Islet precursor cell (in vitro differentiated cells): ENCODE results near the gene MPC2.
A peak's percentile ranks its signal among the peaks of the same experiment; 100 is the strongest.
"Not testable (repeated sequence)": the region's sequence is repeated elsewhere in the genome, so short reads cannot be mapped to it uniquely, and the experiment has no call there.

Experiments used
- DNase-seq: peaks from one replicate; pipeline ENCODE4 v3.0.0-alpha.2; 2018

Gene MPC2

GRCh38 chr1:167934426-167935215, 2.3 kb downstream of the MPC2 start:
- DNase-seq, result no peak

- DNase-seq, result no peak
Measured at GRCh38 chr1:167933788-167934187, 3.1 kb downstream of the MPC2 start.

GRCh38 chr1:167929725-167930124, 7.1 kb downstream of the MPC2 start:
- no peak for DNase-seq

DNA sequence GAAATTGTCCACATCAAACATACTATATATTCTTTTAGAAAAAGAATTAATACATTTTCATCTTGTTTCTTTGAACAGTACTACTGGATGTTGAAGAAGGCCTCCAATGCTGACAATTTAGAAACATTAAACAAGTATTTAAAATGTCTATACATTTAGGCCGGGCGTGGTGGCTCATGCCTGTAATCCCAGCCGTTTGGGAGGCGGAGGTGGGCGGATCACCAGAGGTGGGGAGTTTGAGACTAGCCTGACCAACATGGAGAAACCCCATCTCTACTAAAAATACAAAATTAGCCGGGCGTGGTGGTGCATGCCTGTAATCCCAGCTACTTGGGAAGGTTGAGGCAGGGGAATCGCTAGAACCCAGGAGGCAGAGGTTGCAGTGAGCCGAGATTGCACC, 8.0 kb downstream of the MPC2 start:
- not testable (repeated sequence) for DNase-seq

DNA sequence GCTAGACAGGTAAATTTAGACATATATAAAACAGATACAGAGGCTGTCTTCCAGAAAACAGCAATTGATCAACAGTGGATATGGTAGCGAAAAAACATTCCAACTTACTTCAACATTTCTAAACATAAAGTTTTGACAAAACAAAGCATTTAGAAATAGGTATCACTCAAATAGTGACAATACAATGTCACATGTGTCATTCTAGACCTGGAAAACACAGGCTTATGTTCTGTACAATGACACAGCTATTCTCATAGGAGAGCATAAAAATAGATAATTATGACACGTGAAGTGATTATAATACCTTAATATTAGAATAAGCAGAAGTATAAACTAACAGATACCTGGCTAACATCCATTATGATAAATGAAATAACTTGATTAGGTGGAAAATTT, 8.4 kb downstream of the MPC2 start:
- no peak for DNase-seq

DNA sequence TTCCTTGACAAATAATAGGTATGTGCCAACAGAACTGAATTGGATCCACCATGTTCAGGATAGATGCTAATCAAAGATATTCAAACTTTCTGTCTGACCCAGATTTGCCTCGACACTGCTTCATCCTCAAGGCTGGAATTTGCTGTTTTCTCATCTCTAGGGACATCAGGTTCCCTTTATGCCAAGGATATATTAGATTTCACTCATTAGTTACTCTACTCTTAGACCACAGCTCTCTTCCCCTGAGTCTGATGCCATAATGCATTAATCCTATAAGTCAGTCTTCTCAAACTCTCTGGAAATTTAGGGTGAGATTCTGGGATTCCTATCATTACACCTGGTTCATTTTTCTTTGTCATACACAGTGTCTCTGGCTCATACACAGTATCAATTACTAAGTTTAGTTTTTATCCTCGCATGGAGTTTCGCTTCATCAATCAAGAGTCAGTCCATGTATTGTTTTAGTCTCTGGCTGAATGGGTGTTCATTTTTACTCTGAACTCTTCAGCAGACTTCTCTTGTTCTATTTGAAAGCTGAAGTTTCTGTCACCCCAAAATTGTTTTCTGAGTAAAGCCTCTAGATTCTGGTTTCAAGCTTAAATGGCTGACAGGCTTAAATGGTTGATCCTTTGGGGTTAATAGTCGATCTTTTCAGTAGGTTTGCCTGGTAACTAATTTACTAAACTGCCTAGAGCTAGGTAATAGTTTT, 9.7 kb downstream of the MPC2 start:
- no peak for DNase-seq

- peak; percentile 53 for DNase-seq
Measured at GRCh38 chr1:167926486-167926997, 10.3 kb downstream of the MPC2 start.

DNA sequence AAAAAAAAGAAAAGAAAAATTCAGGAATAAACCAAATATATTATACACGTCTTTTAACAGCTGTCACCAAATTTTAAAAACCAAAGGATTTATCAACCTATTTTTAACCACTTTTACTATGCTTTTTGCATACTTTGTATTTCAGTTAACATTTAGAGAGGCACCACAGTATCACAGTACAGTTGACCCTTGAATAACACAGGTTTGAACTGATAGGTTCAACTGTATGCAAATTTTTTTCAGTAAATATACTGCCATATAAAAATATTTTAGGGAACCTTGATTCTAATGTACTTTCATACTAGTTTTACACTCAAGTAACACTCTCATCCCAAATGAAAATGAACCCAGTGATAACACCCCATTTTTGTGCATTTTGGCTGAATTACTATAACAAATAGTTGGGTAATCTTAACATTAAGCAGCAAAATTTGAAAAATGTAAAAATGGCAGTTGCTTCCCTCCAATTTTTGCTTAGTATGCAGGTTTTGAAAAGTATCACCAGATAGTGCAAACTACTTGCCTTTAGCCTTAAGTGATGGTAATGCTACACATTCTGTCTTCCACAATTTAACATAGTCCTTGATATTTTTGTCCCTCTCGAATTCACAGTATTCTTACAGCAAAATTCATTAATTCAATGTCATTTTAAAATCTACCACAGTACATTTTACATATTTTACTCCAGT, 12.2 kb downstream of the MPC2 start:
- DNase-seq, result no peak

DNA sequence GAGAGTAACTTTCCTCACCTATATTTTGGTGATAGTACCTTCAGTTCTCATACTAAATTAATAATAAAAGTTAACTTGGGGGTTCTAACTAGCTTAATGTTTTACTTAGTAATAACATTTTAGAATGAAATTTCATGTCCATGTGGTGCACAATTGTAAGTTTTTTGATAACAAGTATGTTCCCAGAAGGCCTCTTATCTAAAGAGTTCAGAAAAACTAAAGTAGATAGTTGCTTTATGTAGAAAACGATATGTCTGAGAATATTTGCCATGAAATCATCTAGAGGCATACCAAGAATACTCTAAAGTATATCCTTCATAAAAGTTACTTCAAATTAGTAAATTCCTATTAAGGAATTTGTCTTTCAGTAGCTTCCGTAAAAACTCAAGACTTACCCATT, 12.8 kb downstream of the MPC2 start:
- DNase-seq, result no peak

DNA sequence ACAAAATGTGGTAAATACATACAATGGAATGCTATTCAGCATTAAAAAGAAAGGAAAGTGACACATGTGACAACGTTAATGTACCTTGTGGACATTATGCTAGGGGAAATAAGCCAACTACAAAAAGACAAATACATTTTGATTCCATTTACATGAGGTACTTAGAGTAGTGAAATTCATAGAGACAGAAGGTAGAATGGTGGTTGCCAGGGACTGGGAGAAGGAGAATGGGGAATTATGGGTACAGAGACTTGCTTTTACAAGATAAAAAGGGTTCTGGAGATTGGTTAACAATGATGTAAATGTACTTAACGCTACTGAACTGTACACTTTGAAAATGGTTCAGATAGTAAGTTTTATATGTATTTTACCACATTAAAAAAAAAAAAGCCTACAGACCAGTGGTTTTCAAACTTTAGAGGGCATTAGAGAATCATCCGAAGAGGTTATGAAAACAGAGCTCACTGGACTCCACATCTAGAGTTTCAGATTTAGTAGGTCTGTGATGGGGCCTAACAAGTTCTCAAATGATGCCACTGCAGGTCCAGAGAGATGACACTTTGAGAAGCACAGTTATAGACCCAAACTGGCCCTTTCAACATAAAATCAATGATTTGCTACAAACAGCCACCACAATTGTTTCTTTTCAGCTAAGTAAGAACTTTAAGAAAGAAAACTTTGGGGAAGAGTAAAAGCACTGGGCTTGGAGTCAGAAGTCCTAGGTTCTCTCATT, 13.4 kb downstream of the MPC2 start:
- no peak for DNase-seq

DNA sequence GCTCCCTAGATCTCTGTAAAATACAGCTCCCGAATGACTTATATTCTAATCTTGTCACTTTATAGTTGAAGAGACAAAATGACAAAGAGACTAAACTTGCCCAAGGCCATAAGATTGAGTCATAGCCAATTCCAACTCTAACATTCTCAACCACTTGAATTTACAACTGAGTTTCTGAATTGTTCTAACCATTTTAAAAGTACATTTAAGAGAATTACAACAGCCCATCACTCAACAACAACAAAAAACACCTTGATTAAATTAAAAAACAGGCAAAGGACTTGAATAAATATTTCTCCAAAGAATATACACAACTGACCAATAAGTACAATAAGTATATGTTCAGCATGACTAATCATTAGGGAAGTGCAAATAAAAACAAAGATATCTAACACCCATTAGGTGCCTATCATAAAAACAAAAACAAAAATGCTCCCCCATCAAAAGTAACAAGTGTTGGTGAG, 14.2 kb downstream of the MPC2 start:
- no peak for DNase-seq

DNA sequence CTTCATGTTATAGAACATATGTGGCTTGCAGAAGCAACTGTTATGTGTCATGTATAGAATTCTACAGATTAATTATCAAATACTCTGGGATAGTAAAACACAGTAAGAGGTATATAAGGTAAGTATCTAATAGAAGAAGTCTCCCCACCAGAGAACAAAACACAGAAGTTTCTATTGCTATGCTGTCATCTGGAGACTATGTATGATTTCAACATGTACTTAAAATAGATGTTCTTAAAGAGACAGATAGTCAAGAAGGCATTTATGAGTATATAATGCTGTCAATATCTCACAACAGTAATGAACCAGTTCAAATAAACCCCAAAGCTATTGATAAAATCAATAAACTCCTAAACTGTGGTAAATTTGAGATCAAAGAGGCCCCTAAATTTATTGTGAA, 14.8 kb downstream of the MPC2 start:
- no peak for DNase-seq

DNA sequence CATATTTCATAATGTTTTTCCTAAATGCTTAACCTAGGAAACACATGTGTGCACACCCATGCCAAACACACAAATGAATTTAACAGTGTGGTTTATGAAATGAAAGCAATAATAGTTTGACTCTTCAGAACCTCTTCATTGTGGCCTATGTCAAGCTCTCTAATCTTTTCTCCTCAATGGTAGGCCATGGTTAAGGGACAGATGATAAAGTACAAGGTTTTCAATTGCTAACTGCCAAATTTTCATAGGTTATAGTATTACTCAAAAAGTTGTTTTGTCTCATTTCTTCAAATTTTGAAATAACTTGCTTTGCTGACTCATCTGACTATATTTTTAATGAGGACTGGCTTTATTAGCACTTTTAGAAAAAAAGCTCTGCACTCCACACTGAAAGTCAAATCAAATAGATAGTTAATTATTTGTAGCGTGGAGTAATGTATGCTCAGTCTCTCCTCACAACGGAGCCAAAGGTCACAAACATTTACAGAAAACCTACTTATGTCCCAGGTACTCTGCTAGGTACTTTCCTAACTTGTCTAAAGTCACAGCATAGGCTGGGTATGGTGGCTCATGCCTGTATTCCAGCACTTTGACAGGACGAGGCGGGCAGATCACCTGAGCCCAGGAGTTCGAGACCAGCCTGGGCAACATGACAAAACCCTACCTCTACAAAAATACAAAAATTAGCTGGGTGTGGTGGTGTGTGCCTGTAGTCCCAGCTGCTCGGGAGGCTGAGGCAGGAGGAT, 19.9 kb downstream of the MPC2 start:
- no peak for DNase-seq

GRCh38 chr1:167915569-167915968, 21.3 kb downstream of the MPC2 start:
- DNase-seq, result no peak

- no peak for DNase-seq
Measured at GRCh38 chr1:167913895-167914496, 22.9 kb downstream of the MPC2 start, which contains the start of gene ADCY10. TSS of gene ADCY10 (minus strand) at chr1:167914134. CDS start at chr1:167905140, 8,994 bp downstream.

- DNase-seq, result no peak
Measured at GRCh38 chr1:167912294-167912693, 24.6 kb downstream of the MPC2 start.

- no peak for DNase-seq
Measured at GRCh38 chr1:167911413-167911812, 25.5 kb downstream of the MPC2 start.

- no peak for DNase-seq
Measured at GRCh38 chr1:167910530-167910929, 26.3 kb downstream of the MPC2 start.

GRCh38 chr1:167909691-167910180, 27.1 kb downstream of the MPC2 start:
- DNase-seq, result no peak

GRCh38 chr1:167905671-167906070, 31.2 kb downstream of the MPC2 start:
- no peak for DNase-seq

- DNase-seq, result no peak
Measured at GRCh38 chr1:167905182-167905581, 31.7 kb downstream of the MPC2 start.
